Tracheal epithelial cell (primary cell): ENCODE results near the gene PPP1R2. TPM values are rescaled to one million over a fixed set of nuclear protein-coding genes. Genes with fewer than 3 reads are reported as not detected.

Experiments
- total RNA-seq: library from RNA; depleted of rRNA; stranded (reverse); fragments of >200 nt; gene quantifications from 2 replicates; pipeline ENCODE4 v1.2.1, GENCODE V29; 2014

PPP1R2 gene
- total RNA-seq = 95.7 and 167 TPM in 2 replicates

GRCh38 chr3:195542698-195543499 lies at the start of gene PPP1R2:
Gene PPP1R2, minus strand, starts transcription at chr3:195543325. Its CDS starts 300 bp downstream, at chr3:195543025.

GRCh38 chr3:195583831-195584542 lies 40.9 kb upstream of the PPP1R2 start, which contains the start of gene APOD:
Gene APOD, minus strand, starts transcription at chr3:195583940. Its CDS starts 4,479 bp downstream, at chr3:195579461.

Other genes with a start within 250 kb of the PPP1R2 start
- 38.3 and 58.2 TPM in 2 replicates for gene ACAP2, start 100.3 kb downstream of the PPP1R2 start, total RNA-seq
- 3.1 and 10.4 TPM in 2 replicates for gene APOD, start 40.6 kb upstream of the PPP1R2 start, total RNA-seq
- 1.7 TPM in 2 replicates for gene MUC20, start 177.7 kb upstream of the PPP1R2 start, total RNA-seq